DOHH2 (cell line): ENCODE results near the gene IDUA.

Source experiments
- H3F3A ChIP-seq: fragments of 200-600 bp; sonication (generic), shearing (Covaris generic); 2 replicates; pipeline ENCODE4 v1.6.0; 2016; ENCODE audit warnings: antibody characterized with exemption, mild to moderate bottlenecking; ENCODE audit not compliant: control insufficient read depth, insufficient read depth
- H3K27ac ChIP-seq: fragments of 200-600 bp; sonication (generic); 2 replicates; pipeline ENCODE4 v1.5.1; 2014; ENCODE audit warnings: low read depth, mild to moderate bottlenecking, low read length, moderate library complexity
- H3K27me3 ChIP-seq: fragments of 200-600 bp; sonication (generic); 2 replicates; pipeline ENCODE4 v1.6.1; 2014; ENCODE audit warnings: mild to moderate bottlenecking, low read length, mixed read lengths; ENCODE audit not compliant: control insufficient read depth
- H3K36me3 ChIP-seq: fragments of 200-600 bp; sonication (generic); 2 replicates; pipeline ENCODE4 v1.6.1; 2014; ENCODE audit warnings: mild to moderate bottlenecking, low read length, moderate library complexity, mixed read lengths; ENCODE audit not compliant: control insufficient read depth
- H3K4me1 ChIP-seq: fragments of 200-600 bp; sonication (generic); 2 replicates; pipeline ENCODE4 v1.6.1; 2014; ENCODE audit warnings: mild to moderate bottlenecking, low read length, mixed read lengths; ENCODE audit not compliant: control insufficient read depth
- H3K4me2 ChIP-seq: fragments of 200-600 bp; sonication (generic); 2 replicates; pipeline ENCODE4 v1.6.0; 2014; ENCODE audit warnings: mild to moderate bottlenecking, low read length, moderate library complexity
- H3K4me3 ChIP-seq: fragments of 200-600 bp; sonication (generic); 2 replicates; pipeline ENCODE4 v1.5.1; 2014; ENCODE audit warnings: mild to moderate bottlenecking, low read length, mixed read lengths
- H3K79me2 ChIP-seq: fragments of 200-600 bp; sonication (generic); 2 replicates; pipeline ENCODE4 v1.6.1; 2014; ENCODE audit warnings: mild to moderate bottlenecking, low read length, mixed read lengths; ENCODE audit not compliant: control insufficient read depth
- H3K9me2 ChIP-seq: fragments of 200-600 bp; sonication (generic); replicated peaks from 2 replicates; pipeline ENCODE4 v1.6.1; 2014; ENCODE audit warnings: mild to moderate bottlenecking, low read length, mixed read lengths; ENCODE audit not compliant: control insufficient read depth
- H3K9me3 ChIP-seq: fragments of 200-600 bp; sonication (generic); 2 replicates; pipeline ENCODE4 v1.6.1; 2014; ENCODE audit warnings: antibody characterized with exemption, low read length, mixed read lengths; ENCODE audit not compliant: control insufficient read depth, insufficient read depth
- H4K20me1 ChIP-seq: fragments of 200-600 bp; sonication (generic); 2 replicates; pipeline ENCODE4 v1.6.0; 2014; ENCODE audit warnings: low read depth, mild to moderate bottlenecking, antibody characterized with exemption, low read length, moderate library complexity; ENCODE audit not compliant: control insufficient read depth, insufficient read depth
- CTCF ChIP-seq: fragments of 200-600 bp; sonication (generic); IDR thresholded peaks from one replicate; pipeline ENCODE4 v1.5.1; 2014; ENCODE audit warnings: antibody characterized with exemption, mild to moderate bottlenecking, low read depth, low read length; ENCODE audit not compliant: poor library complexity, severe bottlenecking
- EZH2phosphoT487 ChIP-seq: fragments of 200-600 bp; sonication (generic); IDR thresholded peaks from 2 replicates; pipeline ENCODE4 v1.6.1; 2017; ENCODE audit warnings: borderline replicate concordance, mild to moderate bottlenecking, antibody characterized with exemption, low read length, moderate library complexity, mixed read lengths

IDUA gene

GRCh38 chr4:989722-990471 lies 3.1 kb downstream of the IDUA start:
- TF ChIP-seq CTCF (no peak), EZH2phosphoT487 (no peak)
- Histone ChIP-seq H3K9me2 (no peaks in the 10 kb centered on the region), H3F3A (no peaks in the 10 kb centered on the region), H4K20me1 (no peaks in the 10 kb centered on the region), H3K79me2 (no peaks in the 10 kb centered on the region), H3K4me3 (no peak overlapping the region), H3K4me1 (peaks cover 18% of the 10 kb centered on the region), H3K27ac (no peak overlapping the region), H3K36me3 (no peaks in the 10 kb centered on the region), H3K4me2 (no peak overlapping the region), H3K27me3 (no peaks in the 10 kb centered on the region), H3K9me3 (no peaks in the 10 kb centered on the region)

- no peaks in the 10 kb centered on the region for H3K9me2 ChIP-seq
- H3K4me1 ChIP-seq = peaks cover 13% of the 10 kb centered on the region
- no peak overlapping the region for H3K4me3 ChIP-seq
- no peaks in the 10 kb centered on the region for H3F3A ChIP-seq
- no peak overlapping the region for H3K4me2 ChIP-seq
- H3K9me3 ChIP-seq = no peaks in the 10 kb centered on the region
- no peaks in the 10 kb centered on the region for H3K36me3 ChIP-seq
- H3K27ac ChIP-seq = no peak overlapping the region
- H3K79me2 ChIP-seq = no peaks in the 10 kb centered on the region
- H4K20me1 ChIP-seq = no peaks in the 10 kb centered on the region
- no peak for TF ChIP-seq CTCF
- no peak for TF ChIP-seq EZH2phosphoT487
- H3K27me3 ChIP-seq = peaks cover 6% of the 10 kb centered on the region
These were observed 4.0 kb downstream of the IDUA start for GRCh38 chr4:990746-991367.

- H3F3A ChIP-seq = no peaks in the 10 kb centered on the region
- H3K4me1 ChIP-seq = peaks cover 6% of the 10 kb centered on the region; the same call in 1 of the 2 replicates
- H3K79me2 ChIP-seq = no peaks in the 10 kb centered on the region
- peaks cover 14% of the 10 kb centered on the region for H3K27me3 ChIP-seq
- no peak overlapping the region for H3K4me3 ChIP-seq
- no peak overlapping the region for H3K27ac ChIP-seq
- H4K20me1 ChIP-seq = no peaks in the 10 kb centered on the region
- H3K9me3 ChIP-seq = no peaks in the 10 kb centered on the region
- no peaks in the 10 kb centered on the region for H3K36me3 ChIP-seq
- TF ChIP-seq CTCF (no peak), EZH2phosphoT487 (no peak)
- H3K9me2 ChIP-seq = no peaks in the 10 kb centered on the region
- H3K4me2 ChIP-seq = no peak overlapping the region
These were observed 4.8 kb downstream of the IDUA start for GRCh38 chr4:991451-992296.
